K562 (cell line): ENCODE results near the gene CLDND2. TPM values are rescaled to one million over a fixed set of nuclear protein-coding genes. Genes with fewer than 3 reads are reported as not detected.

Source experiments
- CTCF ChIP-seq, 3 experiments: IDR thresholded peaks in 2 of 3; conservative IDR thresholded peaks in 1 of 3; 2 replicates each; pipeline ENCODE4 v1.5.1; 2011 to 2012; ENCODE audit warnings: low read length in 3 of 3, mild to moderate bottlenecking in 3 of 3, control low read depth in 2 of 3, improper control_type of control experiment in 1 of 3, inconsistent platforms in 1 of 3, low read depth in 1 of 3, mixed read lengths in 1 of 3, moderate library complexity in 1 of 3; ENCODE audit not compliant: insufficient read depth in 2 of 3
- E2F3 ChIP-seq: fragments of 250-450 bp; sonication (Bioruptor Pico); IDR thresholded peaks from 2 replicates; pipeline ENCODE4 v1.4.0; 2020; ENCODE audit warnings: mild to moderate bottlenecking
- HDAC8 ChIP-seq: fragments of 450-650 bp; IDR thresholded peaks from 2 replicates; pipeline ENCODE4 v1.6.1; 2016; ENCODE audit warnings: mild to moderate bottlenecking, missing genetic modification characterization, moderate library complexity, missing compliant biosample characterization
- HNRNPLL ChIP-seq: fragments of 200-400 bp; formaldehyde crosslinking; IDR thresholded peaks from 2 replicates; pipeline ENCODE4 v1.6.1; 2017; ENCODE audit warnings: low read length, low read depth, mild to moderate bottlenecking; ENCODE audit not compliant: poor library complexity, severe bottlenecking
- NEUROD1 ChIP-seq: fragments of 150-350 bp; IDR thresholded peaks from 2 replicates; pipeline ENCODE4 v1.6.1; 2014; ENCODE audit warnings: borderline replicate concordance, low read length, low read depth; ENCODE audit not compliant: partially characterized antibody
- NFATC3 ChIP-seq: fragments of 450-650 bp; IDR thresholded peaks from 2 replicates; pipeline ENCODE4 v1.6.1; 2017; ENCODE audit warnings: mild to moderate bottlenecking
- NFXL1 ChIP-seq: fragments of 450-650 bp; formaldehyde crosslinking; IDR thresholded peaks from 2 replicates; pipeline ENCODE4 v1.4.0; 2021; ENCODE audit warnings: mild to moderate bottlenecking
- ZBTB34 ChIP-seq: fragments of 250-450 bp; sonication (Bioruptor Pico); IDR thresholded peaks from 2 replicates; pipeline ENCODE4 v1.8.0; 2021; ENCODE audit warnings: mild to moderate bottlenecking, moderate library complexity
- ZNF57 ChIP-seq: fragments of 450-650 bp; formaldehyde crosslinking; IDR thresholded peaks from 2 replicates; pipeline ENCODE4 v1.4.0; 2020; ENCODE audit warnings: mild to moderate bottlenecking, moderate library complexity
- ZNF609 ChIP-seq: sonication (generic); formaldehyde crosslinking; IDR thresholded peaks from 2 replicates; pipeline ENCODE4 v1.8.1; 2023; ENCODE audit warnings: missing genetic modification reagents, mild to moderate bottlenecking, borderline replicate concordance
- polyA plus RNA-seq, 8 experiments: library from polyadenylated mRNA; depleted of rRNA in 4 of 8; stranded (reverse) in 5 of 8; unstranded in 3 of 8; fragments of >200 nt; fragmentation: Nextera tagmentation in 2 of 8; fragmentation: Illumina TruSeq in 1 of 8; extraction: Ambion mirVana in 2 of 8; extraction: Trizol in 1 of 8; gene quantifications; 2 replicates each; pipeline versions ENCODE4 v1.2.1 to v1.2.3, GENCODE V29; 2011 to 2014; ENCODE audit warnings: inconsistent platforms in 1 of 8, missing spikeins in 1 of 8
- total RNA-seq, 7 experiments: library from RNA; depleted of rRNA in 6 of 7; stranded (reverse); fragments of >200 nt in 6 of 7; fragmentation: Illumina TruSeq in 2 of 7; extraction: Trizol in 2 of 7; gene quantifications; 2 replicates each; pipeline versions ENCODE4 v1.2.1 to v1.2.3, GENCODE V29; 2011 to 2021; ENCODE audit warnings: low replicate concordance in 1 of 7

Gene CLDND2
- total and polyA plus RNA-seq, 9 of the 15 experiments (the other 6 are each of a cell fraction or from before 2014, with no cell fraction given), result 0.45 to 4.0 (median 1.2) TPM; not detected in 3

GRCh38 chr19:51407511-51408131 lies 38.8 kb upstream of the CLDND2 start (continued):
- TF ChIP-seq CTCF (IDR thresholded peaks at IDR 0.05 in 2 of 3, conservative IDR thresholded peaks at IDR 0.05 in 1 of 3; ENCODE audit: insufficient read depth in 2 of 3, low read depth in 1 of 3, low read length in 3 of 3) (peak; percentile 88 to 91 (median 89)), HDAC8 (tag) (no peak), ZNF609 (CRISPR knock-in tag) (no peak), ZBTB34 (CRISPR knock-in tag) (no peak), NFATC3 (no peak), E2F3 (CRISPR knock-in tag) (no peak), ZNF57 (CRISPR knock-in tag) (no peak), HNRNPLL (no peak), NEUROD1 (peak; percentile 12), NFXL1 (CRISPR knock-in tag) (no peak)
